Right renal pelvis (tissue), 4 donors: Measurements from ENCODE around the gene WWOX. TPM values are rescaled to one million over a fixed set of nuclear protein-coding genes. Genes with fewer than 3 reads are reported as not detected.

Source experiments
- DNase-seq, 4 donors: peaks; one replicate each; pipeline ENCODE4 v3.0.0-alpha.2; 2013; ENCODE audit warnings: low read depth in 4 of 4, low spot score in 3 of 4, missing footprints in 1 of 4
- polyA plus RNA-seq, 4 donors: library from polyadenylated mRNA; unstranded; fragments of 120-200 nt; gene quantifications; one replicate each; pipeline ENCODE4 v1.2.1, GENCODE V29; 2013; ENCODE audit not compliant: insufficient read length in 4 of 4

WWOX gene
- polyA plus RNA-seq, 4 donors = 36.7 to 43.9 (median 38.5) TPM

DNA sequence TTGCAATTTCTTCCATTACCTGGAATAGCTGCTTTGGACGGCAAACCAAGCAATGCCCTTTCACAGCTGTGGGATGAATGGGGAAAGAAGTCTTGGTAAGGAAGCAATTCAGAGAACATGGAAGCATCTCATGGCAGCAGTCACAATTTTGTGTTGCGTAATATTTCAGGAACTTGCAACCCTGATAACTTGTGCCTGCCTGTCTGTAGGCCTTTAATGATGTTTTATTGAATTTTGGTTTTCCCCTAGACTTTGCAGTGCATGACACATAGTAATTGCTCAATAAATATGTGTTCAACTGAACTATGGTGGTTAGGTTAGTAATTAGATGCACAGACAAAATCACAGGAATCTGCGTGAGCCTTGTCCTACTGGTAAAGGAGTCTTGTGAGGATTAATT, 439.5 kb downstream of the WWOX start:
- DNase-seq = no peak

DNA sequence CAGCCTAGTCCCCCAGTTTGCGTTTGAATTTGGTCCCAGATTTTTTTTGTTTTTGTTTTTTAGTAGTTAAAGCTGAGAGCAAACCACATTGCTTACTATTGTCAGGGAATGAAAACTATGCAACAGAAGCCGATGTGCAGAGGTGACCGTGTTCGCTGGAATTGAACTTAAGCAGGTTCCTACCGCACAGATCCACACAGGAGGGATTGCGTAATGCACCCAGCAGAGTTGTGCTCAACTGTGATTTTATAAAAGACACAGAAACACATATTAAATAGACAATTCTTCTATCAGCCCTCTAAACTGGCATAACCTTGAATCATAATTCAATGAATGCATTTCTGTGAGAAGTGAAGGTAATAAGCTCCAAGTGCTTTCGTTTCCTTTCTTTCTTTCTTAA, 443.0 kb downstream of the WWOX start:
- DNase-seq = no peak

GRCh38 chr16:78543023-78543422, 443.6 kb downstream of the WWOX start:
- no peak for DNase-seq

DNA sequence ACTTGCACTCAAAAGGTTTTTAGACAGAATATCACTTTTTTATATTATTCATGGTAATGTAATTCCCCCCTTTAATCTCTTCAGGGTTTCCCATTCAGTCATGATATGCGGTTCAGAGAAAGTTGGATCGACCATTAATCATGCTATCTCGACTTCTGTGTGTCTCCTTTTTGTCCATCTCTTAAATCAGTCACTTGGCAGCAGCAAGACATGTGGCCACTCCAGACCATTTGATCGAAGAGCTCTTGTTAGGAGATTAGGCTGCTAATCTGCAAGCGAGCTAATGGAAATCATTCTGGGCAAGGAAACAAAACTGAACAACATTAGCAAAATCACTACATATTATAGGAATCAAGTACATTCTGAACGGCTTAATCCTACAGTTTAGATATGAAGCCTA, 449.9 kb downstream of the WWOX start:
- DNase-seq = no peak

- DNase-seq = no peak
These were observed 452.1 kb downstream of the WWOX start for GRCh38 chr16:78551487-78552085.

DNA sequence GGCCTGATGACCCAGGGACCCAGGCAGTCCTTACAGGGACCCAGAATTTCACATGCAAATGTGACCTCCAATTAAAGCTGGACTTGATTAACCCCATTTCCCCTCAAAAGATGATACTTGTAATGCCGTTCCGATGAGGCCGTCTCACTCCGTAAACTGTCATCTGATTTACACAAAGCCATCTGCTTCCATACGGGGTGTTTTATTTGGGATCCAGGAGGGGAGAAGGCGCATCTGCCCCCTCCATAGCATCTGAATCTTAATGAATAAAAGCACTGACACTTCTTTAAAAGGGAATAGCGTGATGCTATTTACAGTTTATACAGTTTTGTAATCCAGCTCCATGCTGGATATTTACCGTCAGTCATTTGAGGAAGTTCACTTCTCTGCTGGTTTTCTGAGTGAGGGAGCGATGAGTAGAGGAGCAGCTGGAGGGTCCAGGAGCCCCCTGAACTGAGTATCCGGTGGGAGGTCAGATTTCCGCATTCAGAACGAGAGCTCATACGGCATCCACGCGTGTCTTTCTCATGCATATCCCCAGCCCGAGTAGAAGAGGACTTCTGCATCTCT, 452.7 kb downstream of the WWOX start:
- no peak for DNase-seq

DNA sequence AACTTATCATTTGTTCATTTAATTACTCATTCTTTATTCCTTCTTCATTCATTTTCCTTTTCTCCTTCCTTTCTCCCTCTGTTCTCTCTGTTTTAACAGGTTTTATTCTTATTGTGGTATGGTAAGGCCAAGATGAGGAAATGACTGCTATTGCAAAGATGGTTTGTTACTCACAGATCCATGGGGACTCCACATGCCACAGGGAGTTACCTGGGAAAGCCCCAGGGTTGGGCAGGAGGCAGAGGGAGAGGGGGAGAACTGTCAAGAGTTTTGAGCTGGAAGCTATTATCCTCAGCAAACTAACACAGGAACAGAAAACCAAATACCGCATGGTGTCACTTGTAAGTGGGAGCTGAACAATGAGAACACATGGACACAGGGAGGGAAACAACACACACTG, 453.3 kb downstream of the WWOX start:
- no peak for DNase-seq

DNA sequence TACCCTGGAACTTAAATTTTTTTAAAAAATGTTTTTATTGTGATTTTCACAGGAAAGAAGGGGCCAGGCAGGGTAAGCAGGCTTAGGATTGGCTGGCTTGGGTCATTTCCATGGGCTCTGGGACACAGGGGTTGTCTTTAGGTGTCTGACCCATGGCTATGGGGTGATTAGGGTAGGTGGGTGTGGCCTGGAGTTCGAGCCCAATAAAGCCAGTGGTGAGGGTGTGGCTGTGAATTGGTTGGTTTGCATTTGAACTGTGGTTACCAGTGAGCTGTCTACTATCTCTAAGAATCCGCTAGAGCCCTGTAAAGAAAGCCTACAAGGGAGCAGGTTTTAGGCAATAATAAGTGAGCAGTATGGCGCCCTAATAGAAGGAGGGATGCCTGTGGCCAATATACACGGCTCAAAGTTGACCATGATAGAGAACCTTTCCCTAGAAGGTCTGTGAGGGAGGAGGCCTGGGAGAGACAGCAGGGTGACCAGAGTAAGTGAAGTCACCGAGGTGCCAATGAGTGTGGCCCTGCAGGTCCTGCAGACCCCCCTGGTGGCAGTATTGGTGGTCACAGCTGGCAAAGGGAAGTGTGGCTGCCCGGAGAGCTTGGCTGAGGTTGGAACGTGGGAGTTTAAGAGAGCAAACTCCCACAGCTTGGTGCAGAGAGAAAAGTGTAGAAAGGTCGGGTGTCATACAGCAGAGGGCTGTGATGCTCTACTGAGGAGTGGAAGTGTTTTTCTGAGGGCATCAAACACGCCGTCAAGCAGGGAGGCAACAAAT, 454.0 kb downstream of the WWOX start:
- peak in 1 of 4 donors; percentile 8 for DNase-seq

DNA sequence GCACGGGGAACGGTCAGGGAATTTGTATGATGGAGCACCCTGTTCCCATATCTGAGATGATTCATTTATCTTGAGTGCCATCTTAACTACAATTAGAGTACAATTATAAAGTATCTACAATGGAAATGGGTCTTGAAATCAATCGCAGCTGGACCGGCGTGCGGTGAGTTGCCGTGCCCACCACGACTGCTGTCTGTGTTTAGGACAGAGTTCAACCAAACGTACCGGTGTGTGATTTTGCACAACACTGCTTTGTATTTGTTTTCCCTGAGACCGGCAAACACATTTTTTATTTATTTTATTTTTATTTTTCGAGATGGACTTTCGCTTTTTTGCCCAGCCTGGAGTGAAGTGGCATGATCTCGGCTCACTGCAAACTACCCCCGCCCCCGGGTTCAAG, 457.0 kb downstream of the WWOX start:
- DNase-seq = no peak

DNA sequence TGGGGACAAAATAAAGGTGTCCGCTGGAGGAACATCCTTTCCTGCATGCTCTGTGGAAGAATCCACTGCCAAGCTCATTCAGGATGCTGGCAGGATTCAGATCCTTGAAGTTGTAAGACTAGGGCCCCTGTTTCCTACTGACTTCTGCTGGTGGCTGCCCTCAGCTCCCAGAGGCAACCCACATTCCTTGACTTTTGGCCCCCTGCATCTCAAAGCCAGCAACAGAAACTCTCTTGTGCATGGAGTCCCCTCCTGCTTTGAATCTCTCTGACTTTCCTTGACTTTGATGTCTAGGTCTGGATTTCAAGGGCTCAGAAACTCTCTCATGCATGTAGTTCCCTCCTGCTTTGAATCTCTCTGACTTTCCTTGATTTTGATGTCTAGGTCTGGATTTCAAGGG, 461.5 kb downstream of the WWOX start:
- DNase-seq = no peak

- DNase-seq = no peak
These were observed 462.7 kb downstream of the WWOX start for GRCh38 chr16:78562111-78562510.

DNA sequence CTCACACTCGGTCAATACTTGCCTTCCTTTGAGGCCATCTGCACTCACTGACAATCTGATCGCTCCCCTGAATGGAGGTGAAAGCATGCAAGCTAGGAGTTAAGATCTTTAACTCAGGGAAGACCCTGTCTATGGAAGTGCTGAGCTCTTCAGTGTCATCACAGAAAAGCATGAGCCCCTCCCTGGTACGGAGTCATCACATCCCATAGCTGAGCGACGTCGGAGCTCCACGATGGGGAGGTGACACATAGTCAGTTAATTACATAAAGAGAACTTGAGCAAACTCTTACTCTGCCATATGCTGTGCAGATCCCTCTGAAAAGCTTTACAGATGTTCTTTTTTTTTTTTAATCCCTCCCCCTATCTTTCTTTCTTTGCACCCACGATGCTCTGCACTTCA, 463.2 kb downstream of the WWOX start:
- no peak for DNase-seq

- no peak for DNase-seq
These were observed 464.5 kb downstream of the WWOX start for GRCh38 chr16:78563905-78564304.

- no peak for DNase-seq
These were observed 467.1 kb downstream of the WWOX start for GRCh38 chr16:78566397-78567073.

- no peak for DNase-seq
These were observed 471.1 kb downstream of the WWOX start for GRCh38 chr16:78570399-78571141.

- DNase-seq = no peak
These were observed 472.0 kb downstream of the WWOX start for GRCh38 chr16:78571434-78571833.

DNA sequence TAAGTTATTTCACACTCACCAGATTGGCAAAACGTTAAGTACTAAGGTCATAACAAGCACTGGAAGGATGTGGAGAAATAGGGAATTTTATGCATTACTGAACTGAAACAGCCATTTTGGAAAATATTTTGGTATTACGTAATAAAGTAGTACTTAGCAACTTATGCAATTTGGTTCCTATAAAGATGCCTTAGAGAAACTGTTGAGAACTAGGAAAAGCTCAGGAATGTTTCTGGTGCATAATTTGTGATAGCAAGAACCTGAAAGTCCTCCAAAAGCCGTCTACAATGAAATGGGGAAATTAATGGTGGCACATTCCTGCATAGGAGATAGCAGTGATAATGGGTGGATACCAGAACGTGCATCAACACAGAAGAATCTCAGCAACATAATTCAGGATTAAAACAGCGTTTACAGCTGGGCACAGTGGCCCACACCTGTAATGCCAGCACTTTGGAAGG, 472.5 kb downstream of the WWOX start:
- no peak for DNase-seq

DNA sequence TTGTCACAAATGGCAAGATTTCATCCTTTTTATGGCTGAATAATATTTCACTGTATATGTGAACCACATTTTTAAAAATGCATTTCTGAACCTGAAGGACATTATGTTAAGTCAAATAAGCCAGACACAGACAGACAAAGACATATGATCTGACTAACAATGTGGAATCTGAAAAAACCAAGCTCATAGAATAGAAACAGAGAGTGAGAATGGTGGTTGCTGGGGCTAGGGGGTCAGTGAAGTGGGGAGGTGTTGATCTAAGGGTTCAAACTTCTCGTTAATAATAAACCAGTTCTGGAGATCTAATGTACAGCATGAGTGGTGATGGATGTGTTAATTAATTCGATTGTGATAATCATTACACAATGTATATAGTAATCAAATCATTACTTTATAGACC, 475.1 kb downstream of the WWOX start:
- no peak for DNase-seq

GRCh38 chr16:78576941-78577340, 477.5 kb downstream of the WWOX start:
- no peak for DNase-seq

DNA sequence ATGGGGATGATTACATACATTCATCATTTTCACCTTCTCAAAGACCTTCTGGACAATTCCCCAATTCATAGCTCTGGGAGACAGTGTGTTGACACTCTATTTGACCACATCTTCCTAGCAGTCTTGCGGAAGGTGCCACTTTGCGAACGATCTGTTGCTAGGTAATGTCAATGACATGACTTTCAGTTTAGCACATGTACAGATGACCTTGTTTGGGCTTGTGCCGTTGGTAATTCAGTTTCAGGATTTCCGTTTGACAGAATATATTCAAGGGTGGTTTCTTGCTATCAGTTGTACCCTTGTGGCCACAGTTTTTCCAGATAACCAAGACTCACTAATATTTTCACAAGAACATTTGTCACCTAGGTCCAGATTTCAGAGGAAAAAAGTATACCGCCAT, 478.2 kb downstream of the WWOX start:
- no peak for DNase-seq

- DNase-seq = no peak
These were observed 479.6 kb downstream of the WWOX start for GRCh38 chr16:78579020-78579419.
